Measurements from ENCODE around the gene SSU72. TPM values are rescaled to one million over a fixed set of nuclear protein-coding genes. Genes with fewer than 3 reads are reported as not detected.
"Not testable (repeated sequence)": the region's sequence is repeated elsewhere in the genome, so short reads cannot be mapped to it uniquely, and the experiment has no call there.

Gene SSU72
- total RNA-seq, 1 experiment from 2014 or later = 104 TPM

DNA sequence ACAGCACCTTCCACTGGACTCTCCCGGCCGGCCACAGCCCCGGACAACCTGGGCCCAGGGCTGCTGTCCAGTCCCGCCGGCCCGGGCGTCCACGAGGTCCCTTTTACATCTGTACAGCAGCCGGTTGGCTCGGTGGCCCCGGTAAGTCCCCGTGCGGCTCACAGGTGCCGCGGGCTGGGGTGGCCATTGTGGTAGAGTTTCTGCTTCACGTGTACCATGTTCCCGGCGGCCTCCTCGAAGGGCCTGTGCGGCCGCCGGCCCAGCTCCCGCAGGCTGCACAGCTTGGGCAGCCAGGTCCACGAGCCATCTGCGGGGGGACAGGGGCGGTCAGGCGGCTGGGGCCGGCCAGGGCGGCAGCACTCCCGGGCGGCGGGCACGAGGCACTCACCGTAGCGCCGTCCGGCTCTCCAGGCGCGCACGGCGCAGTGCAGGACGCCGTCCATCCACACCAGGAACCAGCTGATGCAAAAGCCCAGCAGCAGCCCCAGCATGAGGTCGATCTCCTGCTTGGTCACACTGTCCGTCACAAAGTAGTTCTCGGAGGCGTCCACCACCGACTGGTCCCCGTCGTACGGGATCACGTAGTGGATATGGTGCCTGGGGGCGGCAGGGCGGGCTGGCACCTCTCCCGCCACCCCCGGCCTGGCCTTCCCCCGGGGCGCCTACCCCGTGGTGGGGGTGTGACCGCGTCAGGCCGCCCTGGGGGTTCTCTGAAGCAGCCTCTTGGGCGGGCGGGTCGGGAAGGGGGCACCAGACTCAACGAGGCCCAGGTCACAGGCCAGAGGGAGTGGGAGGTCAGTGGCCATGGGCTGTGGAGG lies 39.3 kb downstream of the SSU72 start:
- intact Hi-C loops (cut with micrococcal nuclease) = no loop called here
- Mint-ChIP-seq H3K27me3 (ENCODE audit: insufficient read depth, unreplicated experiment) (no peaks in the 10 kb centered on the region), H3K27ac (ENCODE audit: low read depth, unreplicated experiment) (no peak overlapping the region), H3K9me3 (ENCODE audit: unreplicated experiment) (peaks cover 6% of the 10 kb centered on the region), H3K4me3 (ENCODE audit: unreplicated experiment) (no peak overlapping the region), H3K4me1 (ENCODE audit: insufficient read depth, unreplicated experiment) (no peaks in the 10 kb centered on the region), H3K36me3 (ENCODE audit: insufficient read depth, unreplicated experiment) (peaks cover 23% of the 10 kb centered on the region)
- TF ChIP-seq, protein P1, sequence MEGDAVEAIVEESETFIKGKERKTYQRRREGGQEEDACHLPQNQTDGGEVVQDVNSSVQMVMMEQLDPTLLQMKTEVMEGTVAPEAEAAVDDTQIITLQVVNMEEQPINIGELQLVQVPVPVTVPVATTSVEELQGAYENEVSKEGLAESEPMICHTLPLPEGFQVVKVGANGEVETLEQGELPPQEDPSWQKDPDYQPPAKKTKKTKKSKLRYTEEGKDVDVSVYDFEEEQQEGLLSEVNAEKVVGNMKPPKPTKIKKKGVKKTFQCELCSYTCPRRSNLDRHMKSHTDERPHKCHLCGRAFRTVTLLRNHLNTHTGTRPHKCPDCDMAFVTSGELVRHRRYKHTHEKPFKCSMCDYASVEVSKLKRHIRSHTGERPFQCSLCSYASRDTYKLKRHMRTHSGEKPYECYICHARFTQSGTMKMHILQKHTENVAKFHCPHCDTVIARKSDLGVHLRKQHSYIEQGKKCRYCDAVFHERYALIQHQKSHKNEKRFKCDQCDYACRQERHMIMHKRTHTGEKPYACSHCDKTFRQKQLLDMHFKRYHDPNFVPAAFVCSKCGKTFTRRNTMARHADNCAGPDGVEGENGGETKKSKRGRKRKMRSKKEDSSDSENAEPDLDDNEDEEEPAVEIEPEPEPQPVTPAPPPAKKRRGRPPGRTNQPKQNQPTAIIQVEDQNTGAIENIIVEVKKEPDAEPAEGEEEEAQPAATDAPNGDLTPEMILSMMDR (IDR thresholded peaks at IDR 0.05; ENCODE audit: unreplicated experiment) = no peak
- ChIA-PET POLR2A (no interaction called here), CTCF (no interaction called here)
- BruUV-seq (replicated peaks) = no TSS peak
- no peak for DNase-seq (ENCODE audit: unreplicated experiment)

DNA sequence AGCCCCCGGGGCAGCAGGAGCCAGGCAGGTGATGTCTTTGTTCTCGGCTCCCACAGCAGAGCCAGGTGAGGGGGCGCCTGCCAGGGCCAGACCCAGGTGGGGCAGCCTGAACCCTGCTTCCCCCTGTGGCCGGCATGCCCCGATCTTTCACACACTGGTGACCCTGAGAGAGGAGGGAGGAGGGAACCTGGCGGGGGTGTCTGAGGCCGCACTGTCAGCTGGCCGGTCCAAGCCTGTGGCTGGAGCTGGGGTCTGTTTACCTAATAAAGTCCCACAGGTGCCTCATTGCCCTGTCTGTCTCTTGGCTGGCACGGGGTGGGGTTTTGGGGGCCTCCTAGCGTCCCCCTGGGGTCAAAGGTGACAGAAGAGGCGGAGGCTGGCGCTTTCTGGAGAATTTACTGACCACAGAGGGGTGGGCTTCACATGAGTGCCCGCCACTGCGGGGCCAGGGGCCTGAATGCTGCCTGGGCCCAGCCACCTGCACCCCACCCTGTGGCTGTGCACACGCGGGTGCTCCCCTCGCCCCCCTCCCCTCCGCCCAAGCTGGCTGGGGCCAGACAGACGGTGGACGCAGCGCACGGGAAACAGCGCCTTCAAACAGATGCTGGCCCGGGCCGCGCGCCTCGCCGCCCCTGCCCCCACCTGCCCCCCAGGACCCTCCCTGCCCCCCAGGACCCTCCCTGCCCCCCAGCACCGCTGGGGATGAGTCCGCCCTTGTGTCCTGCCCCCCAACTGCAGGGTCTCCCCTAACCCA lies 40.1 kb downstream of the SSU72 start:
- POLR2A ChIA-PET = no interaction called here
- H3K4me3 Mint-ChIP-seq (ENCODE audit: unreplicated experiment) = no peak overlapping the region
- peaks cover 31% of the 10 kb centered on the region for H3K36me3 Mint-ChIP-seq (ENCODE audit: insufficient read depth, unreplicated experiment)

DNA sequence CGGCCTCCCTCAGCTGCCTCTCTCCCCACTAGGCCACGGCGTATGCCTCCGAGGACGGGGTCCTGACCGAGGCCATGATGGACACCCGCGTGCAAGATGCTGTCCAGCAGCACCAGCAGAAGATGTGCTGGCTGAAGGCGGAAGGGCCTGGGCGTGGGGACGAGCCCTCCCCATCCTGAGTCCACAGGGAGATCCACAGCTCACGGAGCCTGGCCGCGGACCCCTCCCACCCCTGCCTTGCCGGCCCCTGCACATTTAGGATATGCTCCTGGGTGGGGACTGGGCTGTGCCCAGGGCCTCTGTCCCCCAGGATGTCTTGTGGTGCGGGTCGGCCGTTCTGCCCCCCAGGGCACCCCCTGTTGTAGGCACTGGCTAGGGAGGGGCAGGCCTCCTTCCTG lies 40.8 kb downstream of the SSU72 start:
- DNase-seq (ENCODE audit: unreplicated experiment); CTCF ChIA-PET; H3K27me3 Mint-ChIP-seq (ENCODE audit: insufficient read depth, unreplicated experiment); intact Hi-C loops (cut with micrococcal nuclease); POLR2A ChIA-PET; H3K9me3 Mint-ChIP-seq (ENCODE audit: unreplicated experiment); H3K27ac Mint-ChIP-seq (ENCODE audit: low read depth, unreplicated experiment); BruUV-seq (replicated peaks); H3K4me1 Mint-ChIP-seq (ENCODE audit: insufficient read depth, unreplicated experiment); H3K4me3 Mint-ChIP-seq (ENCODE audit: unreplicated experiment): not testable (repeated sequence)
- peaks cover 36% of the 10 kb centered on the region for H3K36me3 Mint-ChIP-seq (ENCODE audit: insufficient read depth, unreplicated experiment)

More for the DNA sequence above, 40.1 kb downstream of the SSU72 start:
- no TSS peak for BruUV-seq (replicated peaks)
- intact Hi-C loops (cut with micrococcal nuclease) = no loop called here
- Mint-ChIP-seq H3K9me3 (ENCODE audit: unreplicated experiment) (peaks cover 6% of the 10 kb centered on the region), H3K4me1 (ENCODE audit: insufficient read depth, unreplicated experiment) (no peaks in the 10 kb centered on the region), H3K27me3 (ENCODE audit: insufficient read depth, unreplicated experiment) (no peaks in the 10 kb centered on the region), H3K27ac (ENCODE audit: low read depth, unreplicated experiment) (no peak overlapping the region)
- CTCF ChIA-PET = no interaction called here
- DNase-seq (ENCODE audit: unreplicated experiment) = no peak
- TF ChIP-seq, protein P1 (IDR thresholded peaks at IDR 0.05; ENCODE audit: unreplicated experiment) = no peak

DNA sequence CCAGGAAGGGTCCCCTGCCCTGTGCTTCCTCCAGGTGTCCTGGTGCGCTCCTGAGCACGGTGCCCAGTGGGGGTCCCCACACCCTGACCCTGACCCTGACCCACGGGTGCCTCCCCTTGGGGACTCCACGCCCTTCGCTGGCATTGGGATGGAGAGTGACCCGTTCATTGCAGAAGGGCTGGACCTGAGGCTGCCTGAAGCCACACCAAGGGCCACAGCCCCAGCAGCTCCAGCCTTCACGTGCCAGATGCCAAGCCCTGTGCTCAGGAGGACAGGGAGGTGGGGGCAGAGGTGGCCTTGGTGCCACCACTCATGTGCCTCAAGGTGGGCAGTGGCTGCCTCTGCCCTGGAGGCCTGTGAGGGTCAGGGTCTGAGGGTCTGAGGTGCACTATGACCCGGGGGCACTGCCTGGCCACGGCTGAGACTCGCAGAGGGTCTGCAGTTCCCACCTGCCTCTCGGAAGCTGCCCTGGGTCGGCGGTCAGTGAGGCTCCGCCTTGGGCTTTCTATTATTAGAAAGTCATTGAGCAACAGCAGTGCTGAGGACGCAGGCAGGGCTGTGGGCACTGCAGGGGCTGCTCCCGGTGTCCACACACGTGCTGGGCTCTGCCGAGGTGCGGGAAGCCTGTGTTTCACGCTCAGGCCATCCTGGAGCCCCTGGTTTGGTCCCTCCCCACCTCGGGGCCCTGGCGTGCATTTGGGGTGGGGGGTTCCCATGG lies 41.3 kb downstream of the SSU72 start:
- H3K36me3 Mint-ChIP-seq (ENCODE audit: insufficient read depth, unreplicated experiment) = peaks cover 37% of the 10 kb centered on the region
- intact Hi-C loops (cut with micrococcal nuclease); BruUV-seq (replicated peaks); POLR2A ChIA-PET; H3K4me3 Mint-ChIP-seq (ENCODE audit: unreplicated experiment); CTCF ChIA-PET; H3K9me3 Mint-ChIP-seq (ENCODE audit: unreplicated experiment); H3K27me3 Mint-ChIP-seq (ENCODE audit: insufficient read depth, unreplicated experiment); H3K27ac Mint-ChIP-seq (ENCODE audit: low read depth, unreplicated experiment); DNase-seq (ENCODE audit: unreplicated experiment); H3K4me1 Mint-ChIP-seq (ENCODE audit: insufficient read depth, unreplicated experiment): not testable (repeated sequence)

DNA sequence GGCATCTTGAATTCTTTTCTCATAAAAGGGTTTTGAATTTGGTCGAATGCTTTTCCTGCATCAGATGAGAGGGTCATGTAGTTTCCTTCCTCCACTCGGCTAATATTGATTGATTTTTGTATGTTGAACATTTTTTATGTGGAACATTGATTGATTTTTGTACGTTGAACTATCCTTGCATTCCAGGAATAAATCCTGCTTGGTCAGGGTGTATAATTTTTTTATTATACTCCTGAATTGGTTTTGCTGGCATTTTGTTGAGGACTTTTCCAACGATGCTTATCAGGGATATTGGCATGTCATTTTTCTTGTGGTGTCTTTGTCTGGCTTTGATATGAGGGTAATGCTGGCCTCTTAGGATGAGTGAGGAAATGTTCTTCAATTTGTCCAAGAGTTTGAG lies 42.7 kb downstream of the SSU72 start:
- Mint-ChIP-seq H3K4me3 (ENCODE audit: unreplicated experiment) (no peak overlapping the region), H3K27ac (ENCODE audit: low read depth, unreplicated experiment) (no peak overlapping the region), H3K4me1 (ENCODE audit: insufficient read depth, unreplicated experiment) (no peaks in the 10 kb centered on the region), H3K27me3 (ENCODE audit: insufficient read depth, unreplicated experiment) (no peaks in the 10 kb centered on the region), H3K9me3 (ENCODE audit: unreplicated experiment) (peaks cover 6% of the 10 kb centered on the region), H3K36me3 (ENCODE audit: insufficient read depth, unreplicated experiment) (peaks cover 51% of the 10 kb centered on the region)
- POLR2A ChIA-PET = no interaction called here
- intact Hi-C loops (cut with micrococcal nuclease) = no loop called here
- TF ChIP-seq, protein P1 (IDR thresholded peaks at IDR 0.05; ENCODE audit: unreplicated experiment) = no peak
- CTCF ChIA-PET = no interaction called here
- no peak for DNase-seq (ENCODE audit: unreplicated experiment)
- no TSS peak for BruUV-seq (replicated peaks)
